Fibroblast of lung (primary cell): ENCODE measurements around the gene CDKN2B. TPM values are rescaled to one million over a fixed set of nuclear protein-coding genes. Genes with fewer than 3 reads are reported as not detected.

ENCODE experiments used
- DNase-seq, 2 donors: peaks; one replicate each; pipeline versions ENCODE4 v3.0.0 to v3.0.0-alpha.2; 2010; ENCODE audit warnings: low read depth in 2 of 2
- H2AFZ ChIP-seq: 2 replicates; pipeline ENCODE4 v1.5.1; 2012; ENCODE audit warnings: low read length, control low read depth, inconsistent platforms
- H3K27ac ChIP-seq: 2 replicates; pipeline ENCODE4 v1.5.1; 2011; ENCODE audit warnings: low read length, control low read depth; ENCODE audit not compliant: insufficient read depth
- H3K27me3 ChIP-seq: 2 replicates; pipeline ENCODE4 v1.5.1; 2011; ENCODE audit warnings: mild to moderate bottlenecking, low read length; ENCODE audit not compliant: control insufficient read depth, insufficient read depth
- H3K36me3 ChIP-seq: 2 replicates; pipeline ENCODE4 v1.5.1; 2011; ENCODE audit warnings: low read length; ENCODE audit not compliant: control insufficient read depth, insufficient read depth
- H3K4me1 ChIP-seq: 2 replicates; pipeline ENCODE4 v1.5.1; 2011; ENCODE audit warnings: low read length; ENCODE audit not compliant: control insufficient read depth, insufficient read depth; ENCODE audit errors: extremely low read depth
- H3K4me2 ChIP-seq: 2 replicates; pipeline ENCODE4 v1.5.1; 2011; ENCODE audit warnings: low read length, control low read depth; ENCODE audit not compliant: insufficient read depth; ENCODE audit errors: extremely low read depth
- H3K4me3 ChIP-seq, 4 experiments: fragments of 200-600 bp in 1 of 4; sonication (generic) in 1 of 4; replicated peaks in 1 of 4; 2 replicates each; pipeline ENCODE4 v1.5.1; 2011 to 2016; ENCODE audit warnings: low read length in 4 of 4, low read depth in 3 of 4, mild to moderate bottlenecking in 3 of 4, control low read depth in 2 of 4, inconsistent platforms in 1 of 4, mixed read lengths in 1 of 4; ENCODE audit not compliant: insufficient read depth in 1 of 4; ENCODE audit errors: control extremely low read depth in 1 of 4
- H3K79me2 ChIP-seq: 2 replicates; pipeline ENCODE4 v1.5.1; 2012; ENCODE audit warnings: mild to moderate bottlenecking, low read length, inconsistent platforms; ENCODE audit not compliant: control insufficient read depth, insufficient read depth
- H3K9ac ChIP-seq: 2 replicates; pipeline ENCODE4 v1.5.1; 2011; ENCODE audit warnings: mild to moderate bottlenecking, low read length, control low read depth; ENCODE audit not compliant: insufficient read depth
- H3K9me3 ChIP-seq: 2 replicates; pipeline ENCODE4 v1.5.1; 2012; ENCODE audit warnings: low read depth, low read length; ENCODE audit not compliant: control insufficient read depth, insufficient read depth
- H4K20me1 ChIP-seq: 2 replicates; pipeline ENCODE4 v1.5.1; 2011; ENCODE audit warnings: low read length; ENCODE audit not compliant: control insufficient read depth, insufficient read depth; ENCODE audit errors: extremely low read depth
- EZH2 ChIP-seq: IDR thresholded peaks from 2 replicates; pipeline ENCODE4 v1.5.1; 2012; ENCODE audit warnings: low read length, control low read depth, mild to moderate bottlenecking; ENCODE audit errors: missing control alignments
- polyA plus RNA-seq, 2 donors: library from polyadenylated mRNA; depleted of rRNA in 1 of 2; stranded (reverse) in 1 of 2; unstranded in 1 of 2; fragments of >200 nt; gene quantifications; 2 replicates each; pipeline ENCODE4 v1.2.1, GENCODE V29; 2011 to 2012; ENCODE audit warnings: missing spikeins in 1 of 2
- total RNA-seq: library from RNA; depleted of rRNA; stranded (reverse); fragments of >200 nt; gene quantifications from 2 replicates; pipeline ENCODE4 v1.2.1, GENCODE V29; 2014
- TF ChIP-seq, protein P1 (sequence below), 2 donors: IDR thresholded peaks in 1 of 2; conservative IDR thresholded peaks in 1 of 2; 1 replicate in 1 of 2; 2 replicates in 1 of 2; pipeline ENCODE4 v1.5.1; 2011 to 2012; ENCODE audit warnings: low read length in 2 of 2, control low read depth in 1 of 2, inconsistent platforms in 1 of 2, low read depth in 1 of 2, mild to moderate bottlenecking in 1 of 2

The CDKN2B gene
- total and polyA plus RNA-seq, 2 donors (not counting 1 experiment from before 2014, with no cell fraction given) = 22.6 to 44.9 TPM

DNA sequence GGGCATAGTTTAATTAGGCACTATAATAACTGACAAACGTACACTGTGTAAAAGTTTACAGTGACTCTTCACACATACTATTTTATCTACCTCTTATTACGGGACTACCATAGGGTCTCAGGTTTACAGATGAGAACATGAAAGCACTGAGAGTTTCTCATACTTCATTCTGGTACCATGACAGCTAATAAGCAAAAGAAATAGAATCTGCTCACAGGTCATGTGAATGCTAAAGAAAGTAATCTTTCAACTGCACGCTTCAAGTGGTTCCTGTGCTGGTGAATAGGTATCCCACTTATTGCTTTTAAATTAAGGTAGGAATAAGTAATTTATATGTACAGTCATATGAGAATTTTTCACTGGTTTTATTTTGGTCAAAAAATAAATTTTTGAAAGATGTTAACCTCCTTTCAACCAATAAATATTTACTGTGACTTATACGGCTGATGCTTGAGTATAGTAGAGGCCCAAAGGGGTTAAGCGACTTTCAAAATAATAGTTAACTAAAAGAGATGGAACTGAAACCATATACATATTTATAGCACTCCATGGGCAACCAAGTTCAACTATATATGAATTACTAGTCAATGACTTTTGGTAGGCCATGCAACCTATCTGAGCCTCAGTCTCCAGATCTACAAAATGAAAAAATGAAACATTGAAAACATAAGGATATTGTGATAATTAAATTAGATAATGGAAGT lies 23.0 kb downstream of the CDKN2B start:
- TF ChIP-seq EZH2 = no peak
- TF ChIP-seq, protein P1, sequence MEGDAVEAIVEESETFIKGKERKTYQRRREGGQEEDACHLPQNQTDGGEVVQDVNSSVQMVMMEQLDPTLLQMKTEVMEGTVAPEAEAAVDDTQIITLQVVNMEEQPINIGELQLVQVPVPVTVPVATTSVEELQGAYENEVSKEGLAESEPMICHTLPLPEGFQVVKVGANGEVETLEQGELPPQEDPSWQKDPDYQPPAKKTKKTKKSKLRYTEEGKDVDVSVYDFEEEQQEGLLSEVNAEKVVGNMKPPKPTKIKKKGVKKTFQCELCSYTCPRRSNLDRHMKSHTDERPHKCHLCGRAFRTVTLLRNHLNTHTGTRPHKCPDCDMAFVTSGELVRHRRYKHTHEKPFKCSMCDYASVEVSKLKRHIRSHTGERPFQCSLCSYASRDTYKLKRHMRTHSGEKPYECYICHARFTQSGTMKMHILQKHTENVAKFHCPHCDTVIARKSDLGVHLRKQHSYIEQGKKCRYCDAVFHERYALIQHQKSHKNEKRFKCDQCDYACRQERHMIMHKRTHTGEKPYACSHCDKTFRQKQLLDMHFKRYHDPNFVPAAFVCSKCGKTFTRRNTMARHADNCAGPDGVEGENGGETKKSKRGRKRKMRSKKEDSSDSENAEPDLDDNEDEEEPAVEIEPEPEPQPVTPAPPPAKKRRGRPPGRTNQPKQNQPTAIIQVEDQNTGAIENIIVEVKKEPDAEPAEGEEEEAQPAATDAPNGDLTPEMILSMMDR (conservative IDR thresholded peaks at IDR 0.05 in 1 of 2, IDR thresholded peaks at IDR 0.05 in 1 of 2; ENCODE audit: low read depth in 1 of 2, low read length in 2 of 2) = no peak
- H3K27ac ChIP-seq = no peak overlapping the region
- H3K27me3 ChIP-seq = no peaks in the 10 kb centered on the region
- no peaks in the 10 kb centered on the region for H3K36me3 ChIP-seq
- no peak overlapping the region for H3K4me3 ChIP-seq
- H3K4me2 ChIP-seq = no peak overlapping the region
- H4K20me1 ChIP-seq = no peaks in the 10 kb centered on the region
- no peak for DNase-seq
- H3K79me2 ChIP-seq = peaks cover 2% of the 10 kb centered on the region
- H3K4me1 ChIP-seq = peaks cover 3% of the 10 kb centered on the region
- H3K9ac ChIP-seq = no peak overlapping the region
- H2AFZ ChIP-seq = no peak overlapping the region
- no peaks in the 10 kb centered on the region for H3K9me3 ChIP-seq

DNA sequence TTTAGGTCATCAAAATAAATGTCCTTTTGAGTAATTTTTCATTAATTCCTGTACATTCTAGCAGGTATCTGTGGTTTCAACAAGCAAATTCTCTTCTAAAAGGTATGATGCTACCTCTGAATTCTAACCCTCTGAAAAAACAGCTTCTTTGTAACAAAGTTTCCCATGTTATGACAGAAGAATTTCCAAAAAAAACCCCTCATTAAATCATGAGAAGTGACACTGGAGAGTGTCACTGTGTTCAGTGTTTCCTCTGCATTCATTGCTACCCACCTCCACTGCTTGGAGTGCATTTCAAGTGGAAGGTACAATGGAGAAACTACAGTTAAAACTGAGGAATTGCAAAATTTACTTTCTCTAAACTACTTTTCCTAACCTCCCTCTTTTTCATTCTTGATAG lies 25.0 kb downstream of the CDKN2B start:
- Histone ChIP-seq H3K79me2 (no peaks in the 10 kb centered on the region), H3K4me2 (no peak overlapping the region), H4K20me1 (no peaks in the 10 kb centered on the region), H3K27ac (no peak overlapping the region), H3K9ac (no peak overlapping the region), H2AFZ (no peak overlapping the region), H3K36me3 (no peaks in the 10 kb centered on the region), H3K4me3 (no peak overlapping the region), H3K4me1 (no peaks in the 10 kb centered on the region), H3K9me3 (no peaks in the 10 kb centered on the region), H3K27me3 (peaks cover 3% of the 10 kb centered on the region)
- no peak for TF ChIP-seq EZH2
- TF ChIP-seq, protein P1 (conservative IDR thresholded peaks at IDR 0.05 in 1 of 2, IDR thresholded peaks at IDR 0.05 in 1 of 2; ENCODE audit: low read depth in 1 of 2, low read length in 2 of 2) = no peak
- DNase-seq = no peak

DNA sequence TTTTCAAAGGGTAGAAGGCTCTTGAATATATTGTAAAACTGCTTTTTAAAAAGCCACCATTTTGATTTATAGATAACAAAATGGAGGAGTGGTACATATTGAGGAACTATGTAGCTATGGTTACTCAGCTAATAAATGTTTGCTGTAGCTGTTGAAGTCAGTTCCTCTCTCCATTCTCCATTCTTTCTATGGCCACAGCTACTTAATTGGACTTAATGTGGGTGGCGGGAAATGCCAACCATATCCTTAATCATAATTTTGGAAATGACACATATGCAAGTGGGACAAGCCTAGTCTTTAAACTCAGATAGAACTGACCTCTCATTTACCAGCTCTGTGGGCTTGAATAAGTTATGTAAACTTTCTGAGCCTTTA lies 25.6 kb downstream of the CDKN2B start:
- no peak overlapping the region for H3K4me3 ChIP-seq
- TF ChIP-seq, protein P1 (conservative IDR thresholded peaks at IDR 0.05 in 1 of 2, IDR thresholded peaks at IDR 0.05 in 1 of 2; ENCODE audit: low read depth in 1 of 2, low read length in 2 of 2) = no peak
- TF ChIP-seq EZH2 = no peak
- no peaks in the 10 kb centered on the region for H3K4me1 ChIP-seq
- H3K79me2 ChIP-seq = no peaks in the 10 kb centered on the region
- no peak overlapping the region for H3K9ac ChIP-seq
- H4K20me1 ChIP-seq = no peaks in the 10 kb centered on the region
- H3K9me3 ChIP-seq = no peaks in the 10 kb centered on the region
- H2AFZ ChIP-seq = no peak overlapping the region
- H3K27ac ChIP-seq = no peak overlapping the region
- H3K4me2 ChIP-seq = no peak overlapping the region
- H3K27me3 ChIP-seq = peaks cover 4% of the 10 kb centered on the region
- no peak for DNase-seq
- H3K36me3 ChIP-seq = no peaks in the 10 kb centered on the region
